ENCODE measurements around the gene DNAJC12. TPM values are rescaled to one million over a fixed set of nuclear protein-coding genes. Genes with fewer than 3 reads are reported as not detected.

The DNAJC12 gene
- total RNA-seq, 2 experiments from 2014 or later, result 29.1 to 32.5 TPM

DNA sequence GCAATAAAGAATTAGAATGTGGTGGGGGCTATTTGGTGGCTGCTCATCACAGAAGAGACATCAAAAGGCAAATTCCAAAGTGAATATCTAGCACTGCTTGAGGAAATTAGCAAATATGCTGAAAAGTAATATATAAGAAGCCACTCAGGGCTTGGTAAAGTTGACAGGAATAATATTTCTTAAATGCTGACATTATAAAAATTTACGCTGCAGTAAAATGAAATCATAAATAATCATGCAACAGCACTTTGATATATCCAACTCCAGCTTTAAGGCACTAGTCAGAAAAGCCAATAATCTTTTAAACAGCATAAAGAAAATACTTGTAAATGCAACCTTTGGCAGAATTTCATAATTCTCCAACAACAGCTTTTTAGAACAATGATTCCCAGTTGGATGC is 36.9 kb downstream of the DNAJC12 start:
- ATAC-seq (no peak), DNase-seq (no peak)
- Mint-ChIP-seq H3K27ac (no peak overlapping the region), H3K27me3 (no peaks in the 10 kb centered on the region), H3K9me3 (no peaks in the 10 kb centered on the region), H3K4me1 (ENCODE audit: low read depth) (peaks cover 25% of the 10 kb centered on the region), H3K36me3 (ENCODE audit: low read depth) (peaks cover 10% of the 10 kb centered on the region), H3K4me3 (no peak overlapping the region)
- TF ChIP-seq, protein P1, sequence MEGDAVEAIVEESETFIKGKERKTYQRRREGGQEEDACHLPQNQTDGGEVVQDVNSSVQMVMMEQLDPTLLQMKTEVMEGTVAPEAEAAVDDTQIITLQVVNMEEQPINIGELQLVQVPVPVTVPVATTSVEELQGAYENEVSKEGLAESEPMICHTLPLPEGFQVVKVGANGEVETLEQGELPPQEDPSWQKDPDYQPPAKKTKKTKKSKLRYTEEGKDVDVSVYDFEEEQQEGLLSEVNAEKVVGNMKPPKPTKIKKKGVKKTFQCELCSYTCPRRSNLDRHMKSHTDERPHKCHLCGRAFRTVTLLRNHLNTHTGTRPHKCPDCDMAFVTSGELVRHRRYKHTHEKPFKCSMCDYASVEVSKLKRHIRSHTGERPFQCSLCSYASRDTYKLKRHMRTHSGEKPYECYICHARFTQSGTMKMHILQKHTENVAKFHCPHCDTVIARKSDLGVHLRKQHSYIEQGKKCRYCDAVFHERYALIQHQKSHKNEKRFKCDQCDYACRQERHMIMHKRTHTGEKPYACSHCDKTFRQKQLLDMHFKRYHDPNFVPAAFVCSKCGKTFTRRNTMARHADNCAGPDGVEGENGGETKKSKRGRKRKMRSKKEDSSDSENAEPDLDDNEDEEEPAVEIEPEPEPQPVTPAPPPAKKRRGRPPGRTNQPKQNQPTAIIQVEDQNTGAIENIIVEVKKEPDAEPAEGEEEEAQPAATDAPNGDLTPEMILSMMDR (IDR thresholded peaks at IDR 0.05), result no peak
- CTCF ChIA-PET, result interaction anchor here (1.0 to 3.1 kb wide), 2 partner anchors 13 to 135 kb away, joined by 3 to 17 read pairs; no protein-coding TSS in a partner anchor
- intact Hi-C loops (cut with micrococcal nuclease), result no loop called here
- POLR2A ChIA-PET, result no interaction called here

DNA sequence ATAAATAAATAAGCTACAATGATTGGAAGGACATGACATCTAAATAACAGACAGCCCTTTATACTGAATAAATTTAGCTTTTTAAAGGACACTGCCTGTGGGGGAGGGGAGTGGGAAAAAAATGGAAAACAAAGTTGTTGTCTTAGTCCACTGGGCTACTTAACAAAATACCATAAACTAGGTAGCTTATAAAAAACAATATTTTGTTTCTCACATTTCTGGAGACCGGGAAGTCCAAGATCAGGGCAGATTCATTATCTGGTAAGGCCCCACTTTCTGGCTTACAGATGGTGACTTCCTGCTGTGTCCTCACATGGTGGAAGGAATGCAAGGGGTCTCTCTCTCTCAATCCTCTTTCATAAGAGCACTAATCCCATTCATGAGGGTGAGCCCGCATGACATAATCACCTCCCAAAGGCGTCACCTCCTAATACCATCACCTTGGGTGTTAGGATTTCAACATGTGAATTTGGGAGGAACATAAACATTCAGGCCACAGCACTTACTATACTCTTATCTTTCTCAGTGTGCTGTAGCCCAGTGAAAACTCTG is 43.0 kb downstream of the DNAJC12 start:
- no peak overlapping the region for H3K4me3 Mint-ChIP-seq
- ChIA-PET POLR2A (interaction anchor here (0.8 kb wide), 1 partner anchor 36 kb away, joined by 3 read pairs; no protein-coding TSS in a partner anchor), CTCF (interaction anchor here (1.0 to 2.7 kb wide), 3 partner anchors 15 to 98 kb away, joined by 4 to 14 read pairs (median 5); no protein-coding TSS in a partner anchor)
- H3K4me1 Mint-ChIP-seq (ENCODE audit: low read depth), result peaks cover 17% of the 10 kb centered on the region
- H3K9me3 Mint-ChIP-seq, result no peaks in the 10 kb centered on the region
- H3K27ac Mint-ChIP-seq, result no peak overlapping the region
- H3K36me3 Mint-ChIP-seq (ENCODE audit: low read depth), result no peaks in the 10 kb centered on the region
- intact Hi-C loops (cut with micrococcal nuclease), result no loop called here
- no peaks in the 10 kb centered on the region for H3K27me3 Mint-ChIP-seq
- ATAC-seq, result no peak
- DNase-seq, result no peak
- TF ChIP-seq, protein P1 (IDR thresholded peaks at IDR 0.05), result no peak

DNA sequence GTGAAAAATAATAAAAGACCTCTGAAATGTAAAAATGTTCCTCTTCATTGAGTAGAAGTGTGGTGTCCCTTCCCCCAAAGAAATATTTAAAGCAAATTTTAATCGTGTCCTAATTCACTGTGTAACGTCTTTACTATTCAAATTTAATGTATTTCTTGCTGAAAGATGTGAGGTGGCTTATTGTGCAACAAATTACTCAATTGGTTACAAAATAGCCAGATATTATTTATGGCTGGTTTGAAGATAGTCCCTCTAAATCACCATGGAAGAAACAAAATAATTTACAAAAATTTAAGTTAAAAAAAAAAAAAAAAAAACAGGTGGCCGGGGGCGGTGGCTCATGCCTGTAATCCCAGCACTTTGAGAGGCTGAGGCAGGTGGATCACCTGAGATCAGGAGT is 43.7 kb downstream of the DNAJC12 start:
- Mint-ChIP-seq H3K36me3 (ENCODE audit: low read depth) (no peaks in the 10 kb centered on the region), H3K27ac (no peak overlapping the region), H3K9me3 (no peaks in the 10 kb centered on the region), H3K4me1 (ENCODE audit: low read depth) (peaks cover 20% of the 10 kb centered on the region), H3K4me3 (no peak overlapping the region), H3K27me3 (no peaks in the 10 kb centered on the region)
- DNase-seq (no peak), ATAC-seq (no peak)
- intact Hi-C loops (cut with micrococcal nuclease), result no loop called here
- ChIA-PET CTCF (interaction anchor here (2.7 kb wide), 1 partner anchor 14 kb away, joined by 14 read pairs; no protein-coding TSS in a partner anchor), POLR2A (interaction anchor here (0.8 kb wide), 1 partner anchor 36 kb away, joined by 3 read pairs; no protein-coding TSS in a partner anchor)
- TF ChIP-seq, protein P1 (IDR thresholded peaks at IDR 0.05), result no peak

DNA sequence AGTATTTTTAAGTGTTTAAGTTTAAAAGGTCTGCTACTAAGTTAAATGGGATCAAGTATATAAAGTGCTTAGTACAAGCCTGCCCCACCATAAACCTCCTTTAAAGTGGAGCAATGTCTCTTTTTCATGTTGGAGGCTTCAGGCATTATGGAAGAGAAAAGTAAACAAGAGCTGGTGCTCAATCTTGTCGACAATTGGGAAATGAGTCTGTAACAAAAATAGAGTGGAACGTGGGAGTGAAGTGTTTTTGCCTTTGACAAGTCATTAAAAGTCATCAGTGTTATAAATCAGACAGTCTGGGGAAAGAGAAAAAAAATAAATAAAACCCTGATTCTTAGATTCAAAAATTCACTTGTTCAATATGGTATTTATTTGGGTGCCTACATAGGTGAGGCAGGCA is 44.7 kb downstream of the DNAJC12 start:
- TF ChIP-seq, protein P1 (IDR thresholded peaks at IDR 0.05), result no peak
- no peaks in the 10 kb centered on the region for H3K27me3 Mint-ChIP-seq
- no peak overlapping the region for H3K4me3 Mint-ChIP-seq
- intact Hi-C loops (cut with micrococcal nuclease), result no loop called here
- H3K36me3 Mint-ChIP-seq (ENCODE audit: low read depth), result no peaks in the 10 kb centered on the region
- no peak for DNase-seq
- H3K9me3 Mint-ChIP-seq, result no peaks in the 10 kb centered on the region
- ChIA-PET CTCF (no interaction called here), POLR2A (no interaction called here)
- no peak overlapping the region for H3K27ac Mint-ChIP-seq
- no peak for ATAC-seq
- peaks cover 28% of the 10 kb centered on the region for H3K4me1 Mint-ChIP-seq (ENCODE audit: low read depth)

DNA sequence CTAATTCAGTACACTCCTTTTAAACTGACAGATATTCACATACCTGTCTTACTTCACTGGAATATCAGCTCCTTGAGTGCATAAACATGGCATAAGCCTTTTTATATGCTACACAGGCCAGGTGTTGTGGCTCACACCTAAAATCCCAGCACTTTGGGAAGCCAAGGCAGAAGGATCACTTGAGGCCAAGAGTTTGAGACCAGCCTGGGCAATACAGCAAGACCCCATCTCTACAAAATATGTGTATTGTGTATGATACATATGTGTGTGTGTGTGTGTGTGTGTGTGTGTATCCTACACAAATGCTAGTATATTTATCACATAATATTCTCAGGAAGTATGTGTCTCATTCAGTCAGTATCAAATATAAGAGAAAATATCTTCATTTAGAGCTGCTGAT is 45.3 kb downstream of the DNAJC12 start:
- H3K27ac Mint-ChIP-seq, result peak overlapping the region; percentile 30
- H3K4me1 Mint-ChIP-seq (ENCODE audit: low read depth), result peaks cover 31% of the 10 kb centered on the region
- no peaks in the 10 kb centered on the region for H3K36me3 Mint-ChIP-seq (ENCODE audit: low read depth)
- DNase-seq, result no peak
- H3K27me3 Mint-ChIP-seq, result no peaks in the 10 kb centered on the region
- H3K4me3 Mint-ChIP-seq, result no peak overlapping the region
- ATAC-seq, result no peak
- TF ChIP-seq, protein P1 (IDR thresholded peaks at IDR 0.05), result no peak
- intact Hi-C loops (cut with micrococcal nuclease), result no loop called here
- no peaks in the 10 kb centered on the region for H3K9me3 Mint-ChIP-seq
- ChIA-PET CTCF (interaction anchor here (0.6 kb wide), 1 partner anchor 12 kb away, joined by 3 read pairs; no protein-coding TSS in a partner anchor), POLR2A (no interaction called here)
